ENCODE data around the gene B4GALT3. TPM values are rescaled to one million over a fixed set of nuclear protein-coding genes. Genes with fewer than 3 reads are reported as not detected.
A peak's percentile ranks its signal among the peaks of the same experiment; 100 is the strongest.

Gene B4GALT3
- total and polyA plus RNA-seq, 4 experiments from 2014 or later = 55.9 to 71.5 (median 62.5) TPM

DNA sequence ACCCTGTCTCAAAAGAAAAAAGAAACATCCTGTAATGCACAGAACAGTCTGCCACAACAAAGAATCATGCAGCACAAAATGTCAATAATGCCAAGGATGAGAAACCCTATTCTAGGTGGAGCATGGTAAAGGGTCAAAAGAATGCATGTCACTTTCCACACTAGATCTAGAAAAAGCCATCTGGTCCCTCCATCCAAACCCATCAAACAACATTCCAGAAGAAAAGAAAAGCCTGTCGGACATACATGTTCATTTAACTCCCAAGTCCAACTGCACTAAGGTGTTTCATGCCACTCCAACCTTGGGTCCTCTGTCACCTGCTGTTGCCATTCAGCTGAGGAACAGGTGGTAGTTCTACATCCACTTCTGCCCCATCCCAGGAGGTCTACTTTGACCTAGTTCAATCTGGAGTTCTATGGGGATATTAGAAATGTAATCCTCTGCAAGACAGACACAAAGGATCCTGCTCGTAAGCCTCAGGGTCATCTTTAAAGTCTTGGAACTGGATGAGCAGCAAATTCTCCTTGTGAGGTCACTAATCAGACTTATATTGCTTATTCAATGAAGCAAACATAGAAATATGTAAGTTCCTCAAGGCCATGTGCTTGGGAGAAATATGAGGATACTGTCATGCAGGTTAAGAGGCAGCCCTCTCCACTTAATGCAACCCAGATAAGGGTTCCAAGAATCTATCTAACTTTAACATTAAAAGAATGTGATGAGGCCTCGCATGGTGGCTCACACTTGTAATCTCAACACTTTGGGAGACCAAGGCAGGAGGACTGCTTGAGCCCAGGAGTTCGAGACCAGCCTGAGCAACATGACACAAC lies 48.5 kb downstream of the B4GALT3 start:
- H3K36me3 Mint-ChIP-seq = peaks cover 26 to 57% of the 10 kb centered on the region in 2 donors
- peak overlapping the region in 3 of 8 donors; percentile 4 to 17 (median 9) for H3K4me3 Mint-ChIP-seq
- H3K4me1 Mint-ChIP-seq = peaks cover 40 to 54% (median 53%) of the 10 kb centered on the region in 4 donors
- no peaks in the 10 kb centered on the region for H3K9me3 Mint-ChIP-seq
- intact Hi-C loops (cut with micrococcal nuclease) = no loop called here
- DNase-seq = no peak
- ChIA-PET CTCF (ENCODE audit: partially characterized antibody) (interaction anchor here (0.7 to 1.0 kb wide), 2 partner anchors 31 to 43 kb away, joined by 3 read pairs; no protein-coding TSS in a partner anchor), POLR2A (ENCODE audit: partially characterized antibody) (interaction anchor here (6.4 kb wide), 1 partner anchor 11 kb away, joined by 47 read pairs; the partner anchor contains the start of genes NIT1 and PFDN2)
- peak overlapping the region in 5 of 7 donors; percentile 1 to 48 (median 37) for H3K27ac Mint-ChIP-seq
- H3K27ac ChIP-seq (ENCODE audit: low read depth, low read length) = no peak overlapping the region
- H3K4me3 ChIP-seq (ENCODE audit: low read length in 2 of 2) = no peak overlapping the region
- no peaks in the 10 kb centered on the region for H3K27me3 Mint-ChIP-seq
- H3K27me3 ChIP-seq (ENCODE audit: insufficient read depth, low read length) = no peaks in the 10 kb centered on the region
- no peaks in the 10 kb centered on the region for H3K9me3 ChIP-seq (ENCODE audit: control insufficient read depth in 1 of 2, low read length in 2 of 2)
- H3K4me1 ChIP-seq (ENCODE audit: insufficient read depth, low read length) = peaks cover 53% of the 10 kb centered on the region
- H3K36me3 ChIP-seq (ENCODE audit: insufficient read depth, low read length) = peaks cover 49% of the 10 kb centered on the region

- peaks cover 47% of the 10 kb centered on the region for H3K4me1 ChIP-seq (ENCODE audit: insufficient read depth, low read length)
- no peak for DNase-seq
- Mint-ChIP-seq H3K4me1 (peaks cover 42 to 54% (median 53%) of the 10 kb centered on the region in 4 donors), H3K4me3 (no peak overlapping the region), H3K36me3 (peaks cover 32 to 67% of the 10 kb centered on the region in 2 donors), H3K27ac (peak overlapping the region in 4 of 7 donors; percentile 31 to 65 (median 38)), H3K27me3 (no peaks in the 10 kb centered on the region), H3K9me3 (no peaks in the 10 kb centered on the region)
- POLR2A ChIA-PET (ENCODE audit: partially characterized antibody) = interaction anchor here (0.6 to 1.7 kb wide), 5 partner anchors 10 to 59 kb away, joined by 3 to 5 read pairs (median 4); partner anchors contain the start of genes B4GALT3 and UFC1
- CTCF ChIA-PET (ENCODE audit: partially characterized antibody) = interaction anchor here (0.9 to 1.3 kb wide), 4 partner anchors 13 to 88 kb away, joined by 3 to 5 read pairs (median 3); no protein-coding TSS in a partner anchor
- H3K36me3 ChIP-seq (ENCODE audit: insufficient read depth, low read length) = peaks cover 58% of the 10 kb centered on the region
- H3K27ac ChIP-seq (ENCODE audit: low read depth, low read length) = no peak overlapping the region
- intact Hi-C loops (cut with micrococcal nuclease) = no loop called here
- H3K9me3 ChIP-seq (ENCODE audit: control insufficient read depth in 1 of 2, low read length in 2 of 2) = no peaks in the 10 kb centered on the region
- H3K4me3 ChIP-seq (ENCODE audit: low read length in 2 of 2) = no peak overlapping the region
- no peaks in the 10 kb centered on the region for H3K27me3 ChIP-seq (ENCODE audit: insufficient read depth, low read length)
Observed at GRCh38 chr1:161127649-161128048, 49.7 kb downstream of the B4GALT3 start.

GRCh38 chr1:161122967-161123366 lies 54.3 kb downstream of the B4GALT3 start:
- ChIA-PET CTCF (ENCODE audit: partially characterized antibody) (interaction anchor here (0.8 to 1.6 kb wide), 2 partner anchors 15 to 126 kb away, joined by 3 to 4 read pairs; no protein-coding TSS in a partner anchor), POLR2A (ENCODE audit: partially characterized antibody) (no interaction called here)

DNA sequence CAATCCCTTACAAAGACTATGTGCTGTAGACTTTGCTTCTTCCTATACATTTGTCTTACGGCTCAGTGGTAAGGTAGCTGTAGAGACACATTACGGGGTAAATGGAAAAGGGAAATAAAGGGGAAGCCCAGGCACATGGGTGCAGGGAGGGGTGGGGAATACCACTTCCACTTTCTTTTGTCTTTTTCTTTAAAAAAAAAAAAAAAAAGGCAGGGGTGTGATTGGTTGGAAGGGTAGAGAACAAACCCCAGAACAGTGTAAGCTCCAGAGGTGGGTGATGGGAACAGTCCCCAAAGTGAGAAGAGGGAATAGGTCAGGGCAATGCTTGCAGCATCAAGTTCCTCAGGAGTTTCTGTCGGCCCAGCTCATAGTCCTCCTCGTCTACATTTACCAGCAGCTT lies 55.5 kb downstream of the B4GALT3 start:
- no peak for DNase-seq
- peaks cover 26% of the 10 kb centered on the region for H3K4me1 ChIP-seq (ENCODE audit: insufficient read depth, low read length)
- no peaks in the 10 kb centered on the region for H3K9me3 ChIP-seq (ENCODE audit: control insufficient read depth in 1 of 2, low read length in 2 of 2)
- Mint-ChIP-seq H3K27me3 (no peaks in the 10 kb centered on the region), H3K9me3 (no peaks in the 10 kb centered on the region), H3K4me3 (no peak overlapping the region), H3K36me3 (peaks cover 29 to 72% of the 10 kb centered on the region in 2 donors), H3K27ac (peak overlapping the region in 4 of 7 donors; percentile 9 to 44 (median 24)), H3K4me1 (peaks cover 26 to 50% (median 33%) of the 10 kb centered on the region in 4 donors)
- intact Hi-C loops (cut with micrococcal nuclease) = no loop called here
- H3K27ac ChIP-seq (ENCODE audit: low read depth, low read length) = no peak overlapping the region
- peaks cover 56% of the 10 kb centered on the region for H3K36me3 ChIP-seq (ENCODE audit: insufficient read depth, low read length)
- CTCF ChIA-PET (ENCODE audit: partially characterized antibody) = interaction anchor here (0.7 to 1.6 kb wide), 7 partner anchors 11 to 124 kb away, joined by 3 to 4 read pairs (median 3); partner anchors contain the start of gene DEDD
- no peaks in the 10 kb centered on the region for H3K27me3 ChIP-seq (ENCODE audit: insufficient read depth, low read length)
- POLR2A ChIA-PET (ENCODE audit: partially characterized antibody) = interaction anchor here (0.6 to 1.6 kb wide), 7 partner anchors 9 to 837 kb away, joined by 3 to 6 read pairs (median 4); partner anchors contain the start of genes DEDD, PEX19 and USF1
- H3K4me3 ChIP-seq (ENCODE audit: low read length in 2 of 2) = no peak overlapping the region

More at GRCh38 chr1:161122967-161123366, 54.3 kb downstream of the B4GALT3 start:
- Mint-ChIP-seq H3K27ac (peak overlapping the region in 2 of 7 donors; percentile 48 to 57), H3K27me3 (no peaks in the 10 kb centered on the region), H3K4me1 (peaks cover 29 to 50% (median 36%) of the 10 kb centered on the region in 4 donors), H3K9me3 (no peaks in the 10 kb centered on the region), H3K4me3 (no peak overlapping the region), H3K36me3 (peaks cover 39 to 75% of the 10 kb centered on the region in 2 donors)
- no peaks in the 10 kb centered on the region for H3K9me3 ChIP-seq (ENCODE audit: control insufficient read depth in 1 of 2, low read length in 2 of 2)
- no peak overlapping the region for H3K4me3 ChIP-seq (ENCODE audit: low read length in 2 of 2)
- peaks cover 66% of the 10 kb centered on the region for H3K36me3 ChIP-seq (ENCODE audit: insufficient read depth, low read length)
- DNase-seq = no peak
- no peak overlapping the region for H3K27ac ChIP-seq (ENCODE audit: low read depth, low read length)
- no peaks in the 10 kb centered on the region for H3K27me3 ChIP-seq (ENCODE audit: insufficient read depth, low read length)
- peaks cover 28% of the 10 kb centered on the region for H3K4me1 ChIP-seq (ENCODE audit: insufficient read depth, low read length)
- intact Hi-C loops (cut with micrococcal nuclease) = no loop called here

Small RNA genes lying within 50 kb of the gene (microRNA-seq; reads per million reads assigned to microRNA genes)
- gene MIR5187 (ENCODE audit: borderline microRNAs expressed, borderline number of aligned reads, borderline replicate concordance) = not detected

Other genes starting within 250 kb of the B4GALT3 start
- not detected for gene ITLN2, start 222.7 kb downstream of the B4GALT3 start, total RNA-seq
- gene ITLN2, start 222.7 kb downstream of the B4GALT3 start, polyA plus RNA-seq = not detected
- 10 to 100 TPM; 19.3 to 27.1 TPM for gene F11R, start 156.4 kb downstream of the B4GALT3 start, total RNA-seq
- gene F11R, start 156.4 kb downstream of the B4GALT3 start, polyA plus RNA-seq = 10 to 100 TPM; 15.9 to 33.2 TPM
- gene TSTD1, start 138.5 kb downstream of the B4GALT3 start, total RNA-seq = 10 to 100 TPM; 92.0 to 93.1 TPM
- gene TSTD1, start 138.5 kb downstream of the B4GALT3 start, polyA plus RNA-seq = 100 to 1,000 TPM; 264 to 411 TPM
- gene USF1, start 131.5 kb downstream of the B4GALT3 start, total RNA-seq = 100 to 1,000 TPM; 101 to 102 TPM
- 1 to 10 TPM; 1.4 to 5.9 TPM for gene USF1, start 131.5 kb downstream of the B4GALT3 start, polyA plus RNA-seq
- gene ARHGAP30, start 107.6 kb downstream of the B4GALT3 start, total RNA-seq = 100 to 1,000 TPM; 222 to 226 TPM
- gene ARHGAP30, start 107.6 kb downstream of the B4GALT3 start, polyA plus RNA-seq = 100 to 1,000 TPM in 1 of 2 donors, 10 to 100 TPM in 1; 63.4 to 213 TPM
- gene NECTIN4, start 87.9 kb downstream of the B4GALT3 start, total RNA-seq = not detected
- gene NECTIN4, start 87.9 kb downstream of the B4GALT3 start, polyA plus RNA-seq = not detected
- gene KLHDC9, start 79.1 kb downstream of the B4GALT3 start, total RNA-seq = under 1 TPM; 0.52 to 0.53 TPM
- 1 to 10 TPM in 1 of 2 donors, under 1 TPM in 1; 0.68 to 2.4 TPM for gene KLHDC9, start 79.1 kb downstream of the B4GALT3 start, polyA plus RNA-seq
- gene PFDN2, start 59.5 kb downstream of the B4GALT3 start, total RNA-seq = 10 to 100 TPM; 40.8 to 41.0 TPM
- 10 to 100 TPM; 70.9 to 89.1 TPM for gene PFDN2, start 59.5 kb downstream of the B4GALT3 start, polyA plus RNA-seq
- 10 to 100 TPM; 49.0 to 50.5 TPM for gene NIT1, start 59.4 kb downstream of the B4GALT3 start, total RNA-seq
- gene NIT1, start 59.4 kb downstream of the B4GALT3 start, polyA plus RNA-seq = 10 to 100 TPM; 17.5 to 21.4 TPM
- gene DEDD, start 44.8 kb downstream of the B4GALT3 start, total RNA-seq = 10 to 100 TPM; 39.1 to 41.4 TPM
- gene DEDD, start 44.8 kb downstream of the B4GALT3 start, polyA plus RNA-seq = 10 to 100 TPM; 40.7 to 42.0 TPM
- gene UFC1, start 23.5 kb downstream of the B4GALT3 start, total RNA-seq = 10 to 100 TPM; 87.2 to 87.4 TPM
- gene UFC1, start 23.5 kb downstream of the B4GALT3 start, polyA plus RNA-seq = 100 to 1,000 TPM; 146 to 176 TPM
- gene USP21, start 18.0 kb downstream of the B4GALT3 start, total RNA-seq = 10 to 100 TPM; 62.0 to 63.6 TPM
- 10 to 100 TPM; 15.5 to 30.6 TPM for gene USP21, start 18.0 kb downstream of the B4GALT3 start, polyA plus RNA-seq
- gene PPOX, start 11.1 kb downstream of the B4GALT3 start, total RNA-seq = 10 to 100 TPM; 59.4 to 69.8 TPM
- 10 to 100 TPM; 16.3 to 25.7 TPM for gene PPOX, start 11.1 kb downstream of the B4GALT3 start, polyA plus RNA-seq
- 1 to 10 TPM; 1.4 to 2.4 TPM for gene ADAMTS4, start 21.5 kb upstream of the B4GALT3 start, total RNA-seq
- gene ADAMTS4, start 21.5 kb upstream of the B4GALT3 start, polyA plus RNA-seq = under 1 TPM in 1 of 2 donors, not detected in 1; 0.07 TPM
- 100 to 1,000 TPM in 1 of 2 experiments, 10 to 100 TPM in 1; 89.9 to 100 TPM for gene NDUFS2, start 24.9 kb upstream of the B4GALT3 start, total RNA-seq
- 100 to 1,000 TPM in 1 of 2 donors, 10 to 100 TPM in 1; 90.1 to 112 TPM for gene NDUFS2, start 24.9 kb upstream of the B4GALT3 start, polyA plus RNA-seq
- gene FCER1G, start 37.8 kb upstream of the B4GALT3 start, total RNA-seq = 10 to 100 TPM in 1 of 2 experiments, 1 to 10 TPM in 1; 9.9 to 10.5 TPM
- 1 to 10 TPM; 2.1 to 2.8 TPM for gene FCER1G, start 37.8 kb upstream of the B4GALT3 start, polyA plus RNA-seq
- not detected for gene APOA2, start 46.1 kb upstream of the B4GALT3 start, total RNA-seq
- not detected for gene APOA2, start 46.1 kb upstream of the B4GALT3 start, polyA plus RNA-seq
- 1 to 10 TPM; 8.2 to 8.8 TPM for gene TOMM40L, start 48.6 kb upstream of the B4GALT3 start, total RNA-seq
- gene TOMM40L, start 48.6 kb upstream of the B4GALT3 start, polyA plus RNA-seq = 1 to 10 TPM; 2.9 to 6.9 TPM
- gene NR1I3, start 60.7 kb upstream of the B4GALT3 start, total RNA-seq = not detected
- gene NR1I3, start 60.7 kb upstream of the B4GALT3 start, polyA plus RNA-seq = under 1 TPM in 1 of 2 donors, not detected in 1; 0.13 TPM
- not detected for gene PCP4L1, start 81.2 kb upstream of the B4GALT3 start, total RNA-seq
- not detected for gene PCP4L1, start 81.2 kb upstream of the B4GALT3 start, polyA plus RNA-seq
- 10 to 100 TPM; 11.1 to 11.9 TPM for gene MPZ, start 132.5 kb upstream of the B4GALT3 start, total RNA-seq
- gene MPZ, start 132.5 kb upstream of the B4GALT3 start, polyA plus RNA-seq = under 1 TPM in 1 of 2 donors, not detected in 1; 0.14 TPM
- gene SDHC, start 136.9 kb upstream of the B4GALT3 start, total RNA-seq = 100 to 1,000 TPM; 106 to 108 TPM
- 100 to 1,000 TPM; 183 to 296 TPM for gene SDHC, start 136.9 kb upstream of the B4GALT3 start, polyA plus RNA-seq
- not detected for gene CFAP126, start 190.4 kb upstream of the B4GALT3 start, total RNA-seq
- not detected for gene CFAP126, start 190.4 kb upstream of the B4GALT3 start, polyA plus RNA-seq

Measured in CD4-positive, alpha-beta memory T cell (primary cell).